Pancreas (tissue), 10 donors: Measurements from ENCODE around the gene PDLIM5. TPM values are rescaled to one million over a fixed set of nuclear protein-coding genes. Genes with fewer than 3 reads are reported as not detected.

Source experiments
- ATAC-seq, 4 donors: fragments of 200-7000 bp; cut with Tn5 transposase; one replicate each; pipeline versions ENCODE4 v1.8.0 to v1.9.1; 2020; ENCODE audit warnings: mild to moderate bottlenecking in 4 of 4, moderate library complexity in 4 of 4
- DNase-seq, 6 donors: peaks; one replicate each; pipeline ENCODE4 v3.0.0-alpha.2; 2020
- FAIRE-seq: peaks from 2 replicates; lab custom pipeline; 2012; peaks lifted over from hg19 to GRCh38; lab: Jason Lieb, UNC
- H3K27ac ChIP-seq, 4 donors: fragments of 200-600 bp; sonication (generic); 1 replicate in 3 of 4; 2 replicates in 1 of 4; pipeline versions ENCODE4 v1.5.0 to v1.8.0; 2020
- H3K27me3 ChIP-seq, 4 donors: fragments of 200-600 bp; one replicate each; pipeline ENCODE4 v1.8.0; 2021
- H3K36me3 ChIP-seq, 3 donors: fragments of 200-600 bp; sonication (generic) in 1 of 3; one replicate each; pipeline versions ENCODE4 v1.5.0 to v1.8.0; 2020 to 2021
- H3K4me1 ChIP-seq, 3 donors: fragments of 200-600 bp; one replicate each; pipeline ENCODE4 v1.8.0; 2021
- H3K4me3 ChIP-seq, 4 donors: fragments of 200-600 bp; sonication (generic) in 2 of 4; one replicate each; pipeline versions ENCODE4 v1.5.0 to v1.8.0; 2020 to 2021
- H3K9me3 ChIP-seq, 4 donors: fragments of 200-600 bp; one replicate each; pipeline ENCODE4 v1.8.0; 2021
- WGBS, 2 donors: extraction: QIAGEN DNeasy Blood & Tissue Kit; methylation state at CpG; one replicate each; pipeline ENCODE4 v1.1.7; 2013; 5-methylcytosine and 5-hydroxymethylcytosine counted together
- intact Hi-C, 3 donors: fragments of 100-400 bp; cut with DNase I; formaldehyde crosslinking; loops; one replicate each; pipeline versions ENCODE4 v1.11.1 to v1.14.2; 2022
- polyA plus RNA-seq, 2 donors: library from polyadenylated mRNA; stranded (reverse); fragments of 200-250 nt; gene quantifications; one replicate each; pipeline ENCODE4 v1.2.3, GENCODE V29; 2013
- total RNA-seq, 6 donors: library from RNA; stranded (reverse); fragmentation: NEBNext Ultra II Directional in 4 of 6; extraction: Animal tissue kit (Norgen Biotek cat#: 25700) in 4 of 6; gene quantifications; one replicate each; pipeline versions ENCODE4 v1.2.1 to v1.2.4, GENCODE V29; 2021 to 2023
- TF ChIP-seq, protein P1 (sequence below), 4 donors: fragments of 200-600 bp; sonication (generic) in 3 of 4; IDR thresholded peaks; one replicate each; pipeline versions ENCODE4 v1.5.0 to v1.8.0; 2021; ENCODE audit warnings: antibody characterized with exemption in 4 of 4
- donor health status: healthy with polysubstance abuse.
- donor health status: DM: no; HTN: no; CAD: no; lungs with moderate emphysema.
- donor health status: DM: no; HTN: no; CAD: no.
- donor health status: control.
- donor health status: control.
- donor health status: Bipolar disorder and iron deficiency.
- donor health status: DM: yes; HTN: yes; CAD: no.
- donor health status: DM: no; HTN: no; CAD: no.
- donor health status: DM: no; HTN: no; CAD: no.
- donor health status: DM: yes; HTN: yes; CAD: no.

PDLIM5 gene
- total and polyA plus RNA-seq, 8 donors, result 13.2 to 99.0 (median 49.8) TPM

- Histone ChIP-seq H3K27me3 (no peaks in the 10 kb centered on the region), H3K4me3 (no peak overlapping the region), H3K36me3 (no peaks in the 10 kb centered on the region), H3K9me3 (no peaks in the 10 kb centered on the region), H3K27ac (no peak overlapping the region), H3K4me1 (peaks cover 0 to 6% (median 0%) of the 10 kb centered on the region in 3 donors)
- DNase-seq (no peak), ATAC-seq (no peak), FAIRE-seq (no peak)
- WGBS, 2 donors, result 90% methylated on average over 2 of the region's 2 CpGs
- TF ChIP-seq, protein P1, sequence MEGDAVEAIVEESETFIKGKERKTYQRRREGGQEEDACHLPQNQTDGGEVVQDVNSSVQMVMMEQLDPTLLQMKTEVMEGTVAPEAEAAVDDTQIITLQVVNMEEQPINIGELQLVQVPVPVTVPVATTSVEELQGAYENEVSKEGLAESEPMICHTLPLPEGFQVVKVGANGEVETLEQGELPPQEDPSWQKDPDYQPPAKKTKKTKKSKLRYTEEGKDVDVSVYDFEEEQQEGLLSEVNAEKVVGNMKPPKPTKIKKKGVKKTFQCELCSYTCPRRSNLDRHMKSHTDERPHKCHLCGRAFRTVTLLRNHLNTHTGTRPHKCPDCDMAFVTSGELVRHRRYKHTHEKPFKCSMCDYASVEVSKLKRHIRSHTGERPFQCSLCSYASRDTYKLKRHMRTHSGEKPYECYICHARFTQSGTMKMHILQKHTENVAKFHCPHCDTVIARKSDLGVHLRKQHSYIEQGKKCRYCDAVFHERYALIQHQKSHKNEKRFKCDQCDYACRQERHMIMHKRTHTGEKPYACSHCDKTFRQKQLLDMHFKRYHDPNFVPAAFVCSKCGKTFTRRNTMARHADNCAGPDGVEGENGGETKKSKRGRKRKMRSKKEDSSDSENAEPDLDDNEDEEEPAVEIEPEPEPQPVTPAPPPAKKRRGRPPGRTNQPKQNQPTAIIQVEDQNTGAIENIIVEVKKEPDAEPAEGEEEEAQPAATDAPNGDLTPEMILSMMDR (IDR thresholded peaks at IDR 0.05), result no peak
- intact Hi-C loops, result no loop called here
Observed at GRCh38 chr4:94420356-94420755, 31.4 kb upstream of the PDLIM5 start.

DNA sequence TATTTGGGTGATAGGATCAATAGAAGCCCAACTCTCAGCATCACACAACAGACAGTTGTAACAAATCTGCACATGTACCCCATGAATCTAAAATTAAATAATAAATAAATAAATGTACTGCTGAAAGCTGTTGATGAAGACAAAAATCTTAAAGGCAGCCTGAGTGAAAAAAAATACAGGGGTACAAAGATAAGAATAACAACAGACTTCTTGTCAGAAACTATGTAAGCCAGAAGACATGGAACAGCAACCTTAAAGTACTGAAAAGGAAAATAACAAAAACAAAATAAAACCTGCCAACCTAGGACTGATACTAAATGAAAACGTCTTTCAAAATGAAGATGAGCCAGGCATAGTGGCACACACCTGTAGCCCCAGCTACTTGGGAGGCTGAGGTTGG, 25.0 kb upstream of the PDLIM5 start:
- no peaks in the 10 kb centered on the region for H3K27me3 ChIP-seq
- H3K4me3 ChIP-seq, result no peak overlapping the region
- DNase-seq (no peak), ATAC-seq (no peak), FAIRE-seq (no peak)
- TF ChIP-seq, protein P1 (IDR thresholded peaks at IDR 0.05), result no peak
- H3K36me3 ChIP-seq, result no peaks in the 10 kb centered on the region
- no peaks in the 10 kb centered on the region for H3K4me1 ChIP-seq
- WGBS, 2 donors, result 59 to 73% methylated on average over 1 of the region's 1 CpG
- no peaks in the 10 kb centered on the region for H3K9me3 ChIP-seq
- H3K27ac ChIP-seq, result no peak overlapping the region
- intact Hi-C loops, result no loop called here

- DNase-seq, result no peak
- Histone ChIP-seq H3K4me1 (no peaks in the 10 kb centered on the region), H3K27ac (no peak overlapping the region), H3K9me3 (no peaks in the 10 kb centered on the region), H3K4me3 (no peak overlapping the region), H3K27me3 (no peaks in the 10 kb centered on the region), H3K36me3 (no peaks in the 10 kb centered on the region)
- no peak for FAIRE-seq
- ATAC-seq, result peak; percentile 43 to 80 (median 64)
- WGBS, 2 donors, result 37 to 67% methylated on average over 1 of the region's 1 CpG
- intact Hi-C loops, result no loop called here
- TF ChIP-seq, protein P1 (IDR thresholded peaks at IDR 0.05), result no peak
Observed at GRCh38 chr4:94428884-94429283, 22.9 kb upstream of the PDLIM5 start.

DNA sequence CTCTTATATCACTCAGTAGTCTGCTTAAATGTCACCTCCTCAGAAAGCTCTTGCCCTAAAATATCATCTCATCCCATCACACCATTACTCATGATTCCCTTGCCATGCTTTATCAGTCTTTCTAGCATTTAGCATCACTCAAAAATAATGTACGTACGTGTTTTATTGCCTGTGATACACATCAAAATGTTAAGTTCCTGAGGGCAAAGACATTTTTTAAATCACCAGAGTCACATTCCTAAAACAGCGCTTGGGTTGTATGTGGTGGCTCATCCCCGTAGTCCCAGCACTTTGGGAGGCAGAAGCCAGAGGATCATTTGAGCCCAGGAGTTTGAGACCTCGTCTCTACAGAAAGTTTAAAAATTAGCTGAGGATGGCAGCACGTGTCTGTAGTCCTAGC, 21.3 kb upstream of the PDLIM5 start:
- TF ChIP-seq, protein P1 (IDR thresholded peaks at IDR 0.05), result no peak
- no peak for FAIRE-seq
- no peaks in the 10 kb centered on the region for H3K27me3 ChIP-seq
- no peak for ATAC-seq
- no peak overlapping the region for H3K27ac ChIP-seq
- H3K9me3 ChIP-seq, result no peaks in the 10 kb centered on the region
- H3K36me3 ChIP-seq, result no peaks in the 10 kb centered on the region
- no peaks in the 10 kb centered on the region for H3K4me1 ChIP-seq
- DNase-seq, result no peak
- 88 to 93% methylated on average over 6 of the region's 6 CpGs for WGBS, 2 donors
- intact Hi-C loops, result no loop called here
- no peak overlapping the region for H3K4me3 ChIP-seq

DNA sequence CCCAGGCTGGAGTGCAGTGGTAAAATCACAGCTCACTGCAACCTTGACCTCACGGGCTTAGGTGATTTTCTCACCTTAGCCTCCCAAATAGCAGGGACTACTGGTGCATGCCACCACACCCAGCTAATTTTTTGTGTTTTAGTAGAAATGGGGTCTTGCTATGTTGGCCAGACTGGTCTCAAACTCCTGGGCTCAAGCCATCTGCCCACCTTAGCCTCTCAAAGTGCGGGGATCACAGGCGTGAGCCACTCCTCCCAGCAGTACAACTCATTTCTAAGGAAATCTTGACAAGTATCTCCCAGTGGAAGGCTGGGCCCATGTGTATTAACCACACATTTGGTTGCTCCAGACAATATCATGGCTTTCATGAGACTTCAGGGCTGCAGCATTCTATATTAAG, 20.4 kb upstream of the PDLIM5 start:
- no peak for DNase-seq
- no peak for FAIRE-seq
- H3K4me1 ChIP-seq, result no peaks in the 10 kb centered on the region
- 97 to 99% methylated on average over 3 of the region's 3 CpGs for WGBS, 2 donors
- no peaks in the 10 kb centered on the region for H3K36me3 ChIP-seq
- no peak for ATAC-seq
- TF ChIP-seq, protein P1 (IDR thresholded peaks at IDR 0.05), result no peak
- H3K27ac ChIP-seq, result no peak overlapping the region
- intact Hi-C loops, result no loop called here
- no peak overlapping the region for H3K4me3 ChIP-seq
- no peaks in the 10 kb centered on the region for H3K27me3 ChIP-seq
- H3K9me3 ChIP-seq, result no peaks in the 10 kb centered on the region
